ENCODE results near the gene APBA1. TPM values are rescaled to one million over a fixed set of nuclear protein-coding genes. Genes with fewer than 3 reads are reported as not detected.

APBA1 gene
- total RNA-seq, 2 experiments from 2014 or later = 0.79 to 3.6 TPM

GRCh38 chr9:69647804-69648203 lies 24.4 kb downstream of the APBA1 start:
- Mint-ChIP-seq H3K4me3 (no peak overlapping the region), H3K27me3 (peaks cover 5% of the 10 kb centered on the region), H3K27ac (no peak overlapping the region), H3K4me1 (no peaks in the 10 kb centered on the region), H3K9me3 (ENCODE audit: low read depth) (no peaks in the 10 kb centered on the region), H3K36me3 (no peaks in the 10 kb centered on the region)
- no peak for DNase-seq
- CTCF ChIA-PET = interaction anchor here (0.7 kb wide), 1 partner anchor 26 kb away, joined by 3 read pairs; no protein-coding TSS in a partner anchor
- ATAC-seq = no peak

GRCh38 chr9:69646810-69647209 lies 25.4 kb downstream of the APBA1 start:
- no peak overlapping the region for H3K27ac Mint-ChIP-seq
- no peaks in the 10 kb centered on the region for H3K9me3 Mint-ChIP-seq (ENCODE audit: low read depth)
- H3K4me1 Mint-ChIP-seq = no peaks in the 10 kb centered on the region
- DNase-seq (no peak), ATAC-seq (no peak)
- peaks cover 5% of the 10 kb centered on the region for H3K27me3 Mint-ChIP-seq
- H3K4me3 Mint-ChIP-seq = no peak overlapping the region
- CTCF ChIA-PET = no interaction called here
- no peaks in the 10 kb centered on the region for H3K36me3 Mint-ChIP-seq

GRCh38 chr9:69645488-69645887 lies 26.7 kb downstream of the APBA1 start:
- Mint-ChIP-seq H3K27me3 (peaks cover 5% of the 10 kb centered on the region), H3K4me1 (no peaks in the 10 kb centered on the region), H3K4me3 (no peak overlapping the region), H3K27ac (no peak overlapping the region), H3K36me3 (no peaks in the 10 kb centered on the region), H3K9me3 (ENCODE audit: low read depth) (no peaks in the 10 kb centered on the region)
- ATAC-seq (no peak), DNase-seq (no peak)
- CTCF ChIA-PET = no interaction called here

GRCh38 chr9:69643098-69643497 lies 29.1 kb downstream of the APBA1 start:
- H3K4me3 Mint-ChIP-seq = no peak overlapping the region
- DNase-seq (no peak), ATAC-seq (no peak)
- no peaks in the 10 kb centered on the region for H3K9me3 Mint-ChIP-seq (ENCODE audit: low read depth)
- no peaks in the 10 kb centered on the region for H3K4me1 Mint-ChIP-seq
- peaks cover 5% of the 10 kb centered on the region for H3K27me3 Mint-ChIP-seq
- H3K36me3 Mint-ChIP-seq = no peaks in the 10 kb centered on the region
- CTCF ChIA-PET = no interaction called here
- H3K27ac Mint-ChIP-seq = no peak overlapping the region

GRCh38 chr9:69637817-69638200 lies 34.4 kb downstream of the APBA1 start:
- Mint-ChIP-seq H3K4me1 (no peaks in the 10 kb centered on the region), H3K9me3 (ENCODE audit: low read depth) (no peaks in the 10 kb centered on the region), H3K27me3 (peaks cover 5% of the 10 kb centered on the region), H3K36me3 (no peaks in the 10 kb centered on the region), H3K4me3 (no peak overlapping the region), H3K27ac (no peak overlapping the region)
- DNase-seq (no peak), ATAC-seq (no peak)
- CTCF ChIA-PET = no interaction called here

GRCh38 chr9:69637193-69637816 lies 34.9 kb downstream of the APBA1 start:
- DNase-seq (no peak), ATAC-seq (no peak)
- CTCF ChIA-PET = no interaction called here
- no peak overlapping the region for H3K27ac Mint-ChIP-seq
- H3K36me3 Mint-ChIP-seq = no peaks in the 10 kb centered on the region
- no peaks in the 10 kb centered on the region for H3K9me3 Mint-ChIP-seq (ENCODE audit: low read depth)
- H3K4me3 Mint-ChIP-seq = no peak overlapping the region
- peaks cover 5% of the 10 kb centered on the region for H3K27me3 Mint-ChIP-seq
- no peaks in the 10 kb centered on the region for H3K4me1 Mint-ChIP-seq

- Mint-ChIP-seq H3K27ac (no peak overlapping the region), H3K4me1 (no peaks in the 10 kb centered on the region), H3K9me3 (ENCODE audit: low read depth) (no peaks in the 10 kb centered on the region), H3K4me3 (no peak overlapping the region), H3K27me3 (peaks cover 4% of the 10 kb centered on the region), H3K36me3 (no peaks in the 10 kb centered on the region)
- CTCF ChIA-PET = no interaction called here
- DNase-seq = no peak
- ATAC-seq = no peak
These were observed 38.5 kb downstream of the APBA1 start for GRCh38 chr9:69633716-69634115.

- Mint-ChIP-seq H3K4me1 (no peaks in the 10 kb centered on the region), H3K27ac (no peak overlapping the region), H3K27me3 (peaks cover 4% of the 10 kb centered on the region), H3K9me3 (ENCODE audit: low read depth) (no peaks in the 10 kb centered on the region), H3K36me3 (no peaks in the 10 kb centered on the region), H3K4me3 (no peak overlapping the region)
- DNase-seq (no peak), ATAC-seq (no peak)
- CTCF ChIA-PET = no interaction called here
These were observed 39.4 kb downstream of the APBA1 start for GRCh38 chr9:69632768-69633167.

GRCh38 chr9:69627281-69627680 lies 44.9 kb downstream of the APBA1 start:
- H3K4me1 Mint-ChIP-seq = no peaks in the 10 kb centered on the region
- no peaks in the 10 kb centered on the region for H3K9me3 Mint-ChIP-seq (ENCODE audit: low read depth)
- peaks cover 2% of the 10 kb centered on the region for H3K27me3 Mint-ChIP-seq
- no peak overlapping the region for H3K27ac Mint-ChIP-seq
- ATAC-seq (no peak), DNase-seq (no peak)
- H3K36me3 Mint-ChIP-seq = no peaks in the 10 kb centered on the region
- no peak overlapping the region for H3K4me3 Mint-ChIP-seq
- CTCF ChIA-PET = no interaction called here

- ATAC-seq = no peak
- Mint-ChIP-seq H3K4me3 (no peak overlapping the region), H3K36me3 (no peaks in the 10 kb centered on the region), H3K4me1 (no peaks in the 10 kb centered on the region), H3K9me3 (ENCODE audit: low read depth) (peaks cover 2% of the 10 kb centered on the region), H3K27ac (no peak overlapping the region), H3K27me3 (peaks cover 3% of the 10 kb centered on the region)
- CTCF ChIA-PET = no interaction called here
- no peak for DNase-seq
These were observed 48.9 kb downstream of the APBA1 start for GRCh38 chr9:69623276-69623675.

GRCh38 chr9:69622676-69623075 lies 49.5 kb downstream of the APBA1 start:
- peaks cover 2% of the 10 kb centered on the region for H3K9me3 Mint-ChIP-seq (ENCODE audit: low read depth)
- ATAC-seq (no peak), DNase-seq (no peak)
- H3K27me3 Mint-ChIP-seq = peaks cover 3% of the 10 kb centered on the region
- H3K4me3 Mint-ChIP-seq = no peak overlapping the region
- no peaks in the 10 kb centered on the region for H3K36me3 Mint-ChIP-seq
- CTCF ChIA-PET = no interaction called here
- no peaks in the 10 kb centered on the region for H3K4me1 Mint-ChIP-seq
- no peak overlapping the region for H3K27ac Mint-ChIP-seq

- Mint-ChIP-seq H3K36me3 (no peaks in the 10 kb centered on the region), H3K27me3 (peaks cover 3% of the 10 kb centered on the region), H3K4me1 (no peaks in the 10 kb centered on the region), H3K4me3 (no peak overlapping the region), H3K27ac (no peak overlapping the region), H3K9me3 (ENCODE audit: low read depth) (peaks cover 2% of the 10 kb centered on the region)
- ATAC-seq (no peak), DNase-seq (no peak)
- CTCF ChIA-PET = no interaction called here
These were observed 50.3 kb downstream of the APBA1 start for GRCh38 chr9:69621730-69622460.

- peaks cover 2% of the 10 kb centered on the region for H3K9me3 Mint-ChIP-seq (ENCODE audit: low read depth)
- peaks cover 3% of the 10 kb centered on the region for H3K27me3 Mint-ChIP-seq
- H3K36me3 Mint-ChIP-seq = no peaks in the 10 kb centered on the region
- H3K27ac Mint-ChIP-seq = no peak overlapping the region
- DNase-seq (no peak), ATAC-seq (no peak)
- H3K4me3 Mint-ChIP-seq = no peak overlapping the region
- no peaks in the 10 kb centered on the region for H3K4me1 Mint-ChIP-seq
- CTCF ChIA-PET = no interaction called here
These were observed 51.4 kb downstream of the APBA1 start for GRCh38 chr9:69620731-69621130.

- no peaks in the 10 kb centered on the region for H3K4me1 Mint-ChIP-seq
- peaks cover 3% of the 10 kb centered on the region for H3K27me3 Mint-ChIP-seq
- ATAC-seq (no peak), DNase-seq (no peak)
- no peak overlapping the region for H3K4me3 Mint-ChIP-seq
- H3K27ac Mint-ChIP-seq = no peak overlapping the region
- CTCF ChIA-PET = no interaction called here
- H3K9me3 Mint-ChIP-seq (ENCODE audit: low read depth) = peaks cover 2% of the 10 kb centered on the region
- H3K36me3 Mint-ChIP-seq = no peaks in the 10 kb centered on the region
These were observed 52.9 kb downstream of the APBA1 start for GRCh38 chr9:69619233-69619632.

Data from activated CD8-positive, alpha-beta memory T cell treated with anti-CD3 and anti-CD28 coated beads, Interleukin-2, amount 10 ng/mL, durations not matched to agents 7 days and 5 days (primary cell).